ENCODE measurements around the gene RAB13.

DNA sequence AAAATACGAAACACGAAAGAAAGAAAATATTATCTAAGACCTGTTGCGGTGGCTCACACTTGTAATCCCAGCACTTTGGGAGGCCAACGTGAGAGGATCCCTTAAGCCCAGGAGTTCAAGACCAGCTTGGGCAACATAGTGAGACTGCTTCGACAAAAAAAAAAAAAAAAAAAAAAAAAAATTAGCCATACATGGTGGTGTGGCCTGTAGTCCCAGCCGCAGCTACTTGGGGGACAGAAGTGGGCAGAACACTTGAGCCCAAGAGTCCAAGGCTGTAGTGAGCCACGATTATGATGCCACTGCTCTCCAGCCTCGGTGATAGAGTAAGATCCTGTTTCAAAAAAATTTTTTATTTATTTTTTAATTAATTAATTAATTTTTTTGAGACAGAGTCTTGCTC lies 1.5 kb upstream of the RAB13 start:
- no peak for TF ChIP-seq EZH2 (IDR thresholded peaks at IDR 0.05; ENCODE audit: borderline replicate concordance, low read length)
- TF ChIP-seq, protein P1, sequence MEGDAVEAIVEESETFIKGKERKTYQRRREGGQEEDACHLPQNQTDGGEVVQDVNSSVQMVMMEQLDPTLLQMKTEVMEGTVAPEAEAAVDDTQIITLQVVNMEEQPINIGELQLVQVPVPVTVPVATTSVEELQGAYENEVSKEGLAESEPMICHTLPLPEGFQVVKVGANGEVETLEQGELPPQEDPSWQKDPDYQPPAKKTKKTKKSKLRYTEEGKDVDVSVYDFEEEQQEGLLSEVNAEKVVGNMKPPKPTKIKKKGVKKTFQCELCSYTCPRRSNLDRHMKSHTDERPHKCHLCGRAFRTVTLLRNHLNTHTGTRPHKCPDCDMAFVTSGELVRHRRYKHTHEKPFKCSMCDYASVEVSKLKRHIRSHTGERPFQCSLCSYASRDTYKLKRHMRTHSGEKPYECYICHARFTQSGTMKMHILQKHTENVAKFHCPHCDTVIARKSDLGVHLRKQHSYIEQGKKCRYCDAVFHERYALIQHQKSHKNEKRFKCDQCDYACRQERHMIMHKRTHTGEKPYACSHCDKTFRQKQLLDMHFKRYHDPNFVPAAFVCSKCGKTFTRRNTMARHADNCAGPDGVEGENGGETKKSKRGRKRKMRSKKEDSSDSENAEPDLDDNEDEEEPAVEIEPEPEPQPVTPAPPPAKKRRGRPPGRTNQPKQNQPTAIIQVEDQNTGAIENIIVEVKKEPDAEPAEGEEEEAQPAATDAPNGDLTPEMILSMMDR (conservative IDR thresholded peaks at IDR 0.05 in 1 of 2, IDR thresholded peaks at IDR 0.05 in 1 of 2; ENCODE audit: extremely low read depth in 1 of 2, insufficient read depth in 1 of 2, low read depth in 1 of 2, low read length in 2 of 2), result no peak
